Activated T-cell treated with anti-CD3 and anti-CD28 coated beads, Interleukin-2, amount 50 U/mL, for 48 hours (primary cell): ENCODE measurements around the gene ZNF608.

Experiments used
- DNase-seq, 2 experiments: peaks; one replicate each; pipeline ENCODE4 v3.0.0-alpha.2; 2020

Gene ZNF608

GRCh38 chr5:124745928-124746915 lies at the start of gene ZNF608:
ZNF608 (minus strand) TSS chr5:124746639; CDS start chr5:124744989, 1,650 bp downstream.
- no peak for DNase-seq

GRCh38 chr5:124795829-124796228 lies 49.4 kb upstream of the ZNF608 start:
- no peak for DNase-seq

- no peak for DNase-seq
Observed at GRCh38 chr5:124790895-124791732, 44.7 kb upstream of the ZNF608 start.

- no peak for DNase-seq
Observed at GRCh38 chr5:124790301-124790894, 44.0 kb upstream of the ZNF608 start.

GRCh38 chr5:124789104-124789605 lies 42.7 kb upstream of the ZNF608 start:
- no peak for DNase-seq

- no peak for DNase-seq
Observed at GRCh38 chr5:124783794-124784193, 37.4 kb upstream of the ZNF608 start.

- no peak for DNase-seq
Observed at GRCh38 chr5:124783285-124783684, 36.8 kb upstream of the ZNF608 start.

- DNase-seq = no peak
Observed at GRCh38 chr5:124782262-124782661, 35.8 kb upstream of the ZNF608 start.

- DNase-seq = no peak
Observed at GRCh38 chr5:124780011-124780410, 33.6 kb upstream of the ZNF608 start.

GRCh38 chr5:124773315-124774311 lies 27.2 kb upstream of the ZNF608 start:
- no peak for DNase-seq

- DNase-seq = no peak
Observed at GRCh38 chr5:124772457-124773200, 26.2 kb upstream of the ZNF608 start.

GRCh38 chr5:124771761-124772160 lies 25.3 kb upstream of the ZNF608 start:
- DNase-seq = no peak

GRCh38 chr5:124764992-124765611 lies 18.7 kb upstream of the ZNF608 start:
- DNase-seq = no peak

GRCh38 chr5:124764585-124764984 lies 18.1 kb upstream of the ZNF608 start:
- no peak for DNase-seq

GRCh38 chr5:124761010-124761409 lies 14.6 kb upstream of the ZNF608 start:
- DNase-seq = no peak

GRCh38 chr5:124760608-124761007 lies 14.2 kb upstream of the ZNF608 start:
- no peak for DNase-seq

- no peak for DNase-seq
Observed at GRCh38 chr5:124755565-124755964, 9.1 kb upstream of the ZNF608 start.

GRCh38 chr5:124755041-124755440 lies 8.6 kb upstream of the ZNF608 start:
- no peak for DNase-seq

GRCh38 chr5:124754206-124754927 lies 7.9 kb upstream of the ZNF608 start:
- no peak for DNase-seq
